Natural killer cell treated with Interleukin-12 subunit alpha and Interleukin-12 subunit beta and Interleukin-15 and Interleukin-18, amount 100 ng/mL, for 72 hours (primary cell): Measurements from ENCODE around the gene TRPM3. TPM values are rescaled to one million over a fixed set of nuclear protein-coding genes. Genes with fewer than 3 reads are reported as not detected.
A peak's percentile ranks its signal among the peaks of the same experiment; 100 is the strongest.

ENCODE experiments used
- ATAC-seq, 2 donors: fragments of 150-1000 bp; cut with Tn5 transposase in 1 of 2; sonication (Bioruptor Pico), chemical (Tn5 transposase) in 1 of 2; 2 replicates each; pipeline ENCODE4 v1.10.0; 2021
- DNase-seq: peaks from one replicate; pipeline ENCODE4 v3.0.0; 2022; ENCODE audit warnings: low spot score
- H3K27ac Mint-ChIP-seq, 2 donors: 1 replicate in 1 of 2; 2 replicates in 1 of 2; pipeline ENCODE4 v1.8.0; 2022; ENCODE audit warnings: mixed read lengths in 2 of 2, mild to moderate bottlenecking in 1 of 2, moderate library complexity in 1 of 2
- H3K27me3 Mint-ChIP-seq, 2 donors: 1 replicate in 1 of 2; 2 replicates in 1 of 2; pipeline ENCODE4 v1.8.0; 2022; ENCODE audit warnings: mixed read lengths in 2 of 2
- H3K36me3 Mint-ChIP-seq: one replicate; pipeline ENCODE4 v1.8.0; 2022; ENCODE audit warnings: mixed read lengths
- H3K4me1 Mint-ChIP-seq, 2 donors: 1 replicate in 1 of 2; 2 replicates in 1 of 2; pipeline ENCODE4 v1.8.0; 2022; ENCODE audit warnings: low read depth in 2 of 2, mixed read lengths in 2 of 2, mild to moderate bottlenecking in 1 of 2
- H3K4me3 Mint-ChIP-seq: one replicate; pipeline ENCODE4 v1.8.0; 2022; ENCODE audit warnings: mixed read lengths
- H3K9me3 Mint-ChIP-seq: 2 replicates; pipeline ENCODE4 v1.8.0; 2022; ENCODE audit warnings: mixed read lengths
- total RNA-seq, 2 donors: library from RNA; stranded (reverse); gene quantifications; one replicate each; pipeline ENCODE4 v1.2.3, GENCODE V29; 2022

TRPM3 gene
- total RNA-seq, 2 donors from 2014 or later: not detected

- no peak overlapping the region for H3K4me3 Mint-ChIP-seq
- H3K9me3 Mint-ChIP-seq: no peaks in the 10 kb centered on the region
- DNase-seq (no peak), ATAC-seq (no peak)
- H3K4me1 Mint-ChIP-seq: peaks cover 10 to 14% of the 10 kb centered on the region in 2 donors
- no peak overlapping the region for H3K27ac Mint-ChIP-seq
- peaks cover 6 to 17% of the 10 kb centered on the region in 2 donors for H3K27me3 Mint-ChIP-seq
- H3K36me3 Mint-ChIP-seq: no peaks in the 10 kb centered on the region
These were observed 552.2 kb downstream of the TRPM3 start for GRCh38 chr9:70569070-70569772.

GRCh38 chr9:70567511-70567910 is 553.9 kb downstream of the TRPM3 start:
- H3K27ac Mint-ChIP-seq: no peak overlapping the region
- H3K36me3 Mint-ChIP-seq: no peaks in the 10 kb centered on the region
- H3K4me3 Mint-ChIP-seq: no peak overlapping the region
- H3K9me3 Mint-ChIP-seq: no peaks in the 10 kb centered on the region
- ATAC-seq (no peak), DNase-seq (no peak)
- H3K4me1 Mint-ChIP-seq: peaks cover 26 to 30% of the 10 kb centered on the region in 2 donors
- peaks cover 4 to 10% of the 10 kb centered on the region in 2 donors for H3K27me3 Mint-ChIP-seq

GRCh38 chr9:70566751-70567150 is 554.7 kb downstream of the TRPM3 start:
- ATAC-seq (no peak), DNase-seq (no peak)
- Mint-ChIP-seq H3K9me3 (no peaks in the 10 kb centered on the region), H3K36me3 (no peaks in the 10 kb centered on the region), H3K4me1 (peaks cover 26 to 30% of the 10 kb centered on the region in 2 donors), H3K4me3 (no peak overlapping the region), H3K27me3 (peaks cover 2 to 3% of the 10 kb centered on the region in 2 donors), H3K27ac (no peak overlapping the region)

- ATAC-seq (no peak), DNase-seq (no peak)
- Mint-ChIP-seq H3K36me3 (no peaks in the 10 kb centered on the region), H3K9me3 (no peaks in the 10 kb centered on the region), H3K4me3 (no peak overlapping the region), H3K4me1 (peaks cover 26 to 30% of the 10 kb centered on the region in 2 donors), H3K27ac (peak overlapping the region; percentile 13), H3K27me3 (peaks cover 0 to 2% of the 10 kb centered on the region in 2 donors)
These were observed 555.4 kb downstream of the TRPM3 start for GRCh38 chr9:70566066-70566465.

GRCh38 chr9:70564468-70565335 is 556.7 kb downstream of the TRPM3 start:
- Mint-ChIP-seq H3K9me3 (no peaks in the 10 kb centered on the region), H3K36me3 (no peaks in the 10 kb centered on the region), H3K27ac (peak overlapping the region; percentile 87 to 93), H3K4me1 (peaks cover 26 to 30% of the 10 kb centered on the region in 2 donors), H3K4me3 (peak overlapping the region; percentile 81), H3K27me3 (peaks cover 0 to 2% of the 10 kb centered on the region in 2 donors)
- DNase-seq: no peak
- ATAC-seq: no peak

- DNase-seq (peak; percentile 74), ATAC-seq (peak; percentile 92 to 96)
- H3K27ac Mint-ChIP-seq: peak overlapping the region; percentile 87 to 93
- H3K4me1 Mint-ChIP-seq: peaks cover 26 to 30% of the 10 kb centered on the region in 2 donors
- peaks cover 0 to 2% of the 10 kb centered on the region in 2 donors for H3K27me3 Mint-ChIP-seq
- H3K9me3 Mint-ChIP-seq: no peaks in the 10 kb centered on the region
- H3K4me3 Mint-ChIP-seq: peak overlapping the region; percentile 81
- no peaks in the 10 kb centered on the region for H3K36me3 Mint-ChIP-seq
These were observed 557.8 kb downstream of the TRPM3 start for GRCh38 chr9:70563431-70564204.

GRCh38 chr9:70563010-70563409 is 558.4 kb downstream of the TRPM3 start:
- H3K27me3 Mint-ChIP-seq: peaks cover 0 to 2% of the 10 kb centered on the region in 2 donors
- H3K4me3 Mint-ChIP-seq: peak overlapping the region; percentile 81
- no peaks in the 10 kb centered on the region for H3K36me3 Mint-ChIP-seq
- DNase-seq (no peak), ATAC-seq (no peak)
- no peaks in the 10 kb centered on the region for H3K9me3 Mint-ChIP-seq
- peak overlapping the region; percentile 87 to 93 for H3K27ac Mint-ChIP-seq
- peaks cover 26 to 30% of the 10 kb centered on the region in 2 donors for H3K4me1 Mint-ChIP-seq

GRCh38 chr9:70561786-70562395 is 559.5 kb downstream of the TRPM3 start:
- Mint-ChIP-seq H3K9me3 (no peaks in the 10 kb centered on the region), H3K4me1 (peaks cover 26 to 30% of the 10 kb centered on the region in 2 donors), H3K36me3 (no peaks in the 10 kb centered on the region), H3K4me3 (no peak overlapping the region), H3K27ac (peak overlapping the region in 1 of 2 donors; percentile 87), H3K27me3 (no peaks in the 10 kb centered on the region)
- no peak for ATAC-seq
- no peak for DNase-seq

GRCh38 chr9:70561111-70561510 is 560.3 kb downstream of the TRPM3 start:
- Mint-ChIP-seq H3K9me3 (no peaks in the 10 kb centered on the region), H3K27me3 (no peaks in the 10 kb centered on the region), H3K4me1 (peaks cover 26 to 28% of the 10 kb centered on the region in 2 donors), H3K27ac (no peak overlapping the region), H3K4me3 (no peak overlapping the region), H3K36me3 (no peaks in the 10 kb centered on the region)
- no peak for ATAC-seq
- no peak for DNase-seq

- ATAC-seq (no peak), DNase-seq (no peak)
- no peaks in the 10 kb centered on the region for H3K27me3 Mint-ChIP-seq
- H3K36me3 Mint-ChIP-seq: no peaks in the 10 kb centered on the region
- no peaks in the 10 kb centered on the region for H3K9me3 Mint-ChIP-seq
- H3K4me3 Mint-ChIP-seq: no peak overlapping the region
- no peak overlapping the region for H3K27ac Mint-ChIP-seq
- peaks cover 15% of the 10 kb centered on the region in 2 donors for H3K4me1 Mint-ChIP-seq
These were observed 562.3 kb downstream of the TRPM3 start for GRCh38 chr9:70559102-70559501.

- no peak for ATAC-seq
These were observed 563.6 kb downstream of the TRPM3 start for GRCh38 chr9:70557661-70558369.

GRCh38 chr9:70556771-70557170 is 564.6 kb downstream of the TRPM3 start:
- ATAC-seq: no peak
- Mint-ChIP-seq H3K4me1 (no peaks in the 10 kb centered on the region), H3K9me3 (no peaks in the 10 kb centered on the region), H3K4me3 (no peak overlapping the region), H3K27me3 (no peaks in the 10 kb centered on the region), H3K36me3 (no peaks in the 10 kb centered on the region), H3K27ac (no peak overlapping the region)
- no peak for DNase-seq

More at GRCh38 chr9:70557661-70558369, 563.6 kb downstream of the TRPM3 start:
- no peaks in the 10 kb centered on the region for H3K36me3 Mint-ChIP-seq
- H3K4me1 Mint-ChIP-seq: peaks cover 2% of the 10 kb centered on the region in 2 donors
- no peak overlapping the region for H3K27ac Mint-ChIP-seq
- H3K9me3 Mint-ChIP-seq: no peaks in the 10 kb centered on the region
- H3K27me3 Mint-ChIP-seq: no peaks in the 10 kb centered on the region
- no peak overlapping the region for H3K4me3 Mint-ChIP-seq
- DNase-seq: no peak

- Mint-ChIP-seq H3K27me3 (no peaks in the 10 kb centered on the region), H3K4me1 (no peaks in the 10 kb centered on the region), H3K27ac (no peak overlapping the region), H3K36me3 (no peaks in the 10 kb centered on the region), H3K9me3 (no peaks in the 10 kb centered on the region), H3K4me3 (no peak overlapping the region)
- ATAC-seq: no peak
- DNase-seq: no peak
These were observed 566.5 kb downstream of the TRPM3 start for GRCh38 chr9:70554881-70555280.
